ENCODE data around the gene ZNF552. TPM values are rescaled to one million over a fixed set of nuclear protein-coding genes. Genes with fewer than 3 reads are reported as not detected.
"Not testable (repeated sequence)": the region's sequence is repeated elsewhere in the genome, so short reads cannot be mapped to it uniquely, and the experiment has no call there.

The ZNF552 gene
- total and polyA plus RNA-seq, 2 experiments from 2014 or later: 12.9 to 26.7 TPM

DNA sequence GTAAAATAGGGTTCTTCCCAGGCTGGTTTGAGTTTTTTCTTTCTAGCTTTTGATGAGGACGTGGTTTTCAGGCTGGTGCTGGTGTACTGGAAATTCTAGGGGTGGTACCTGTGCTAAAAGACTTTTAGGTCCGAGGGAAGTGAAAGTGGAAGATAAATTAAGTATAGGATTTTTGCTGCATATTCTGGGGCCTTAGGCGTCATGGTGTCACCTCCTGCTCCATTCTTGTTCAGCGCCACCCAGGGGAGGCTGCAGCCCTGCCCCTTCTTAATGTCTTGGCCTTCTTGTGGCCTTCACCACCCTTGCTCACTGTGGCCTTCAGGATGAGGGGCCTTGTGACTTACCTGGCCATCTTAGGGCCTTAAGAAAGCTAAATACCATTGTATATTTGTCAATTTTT, 12.4 kb downstream of the ZNF552 start:
- DNase-seq (ENCODE audit: low spot score): no peak
- TF ChIP-seq EZH2 (IDR thresholded peaks at IDR 0.05; ENCODE audit: borderline replicate concordance): no peak
- no peak for TF ChIP-seq EZH2phosphoT487 (IDR thresholded peaks at IDR 0.05; ENCODE audit: low read depth, severe bottlenecking, unreplicated experiment)
- TF ChIP-seq, protein P1, sequence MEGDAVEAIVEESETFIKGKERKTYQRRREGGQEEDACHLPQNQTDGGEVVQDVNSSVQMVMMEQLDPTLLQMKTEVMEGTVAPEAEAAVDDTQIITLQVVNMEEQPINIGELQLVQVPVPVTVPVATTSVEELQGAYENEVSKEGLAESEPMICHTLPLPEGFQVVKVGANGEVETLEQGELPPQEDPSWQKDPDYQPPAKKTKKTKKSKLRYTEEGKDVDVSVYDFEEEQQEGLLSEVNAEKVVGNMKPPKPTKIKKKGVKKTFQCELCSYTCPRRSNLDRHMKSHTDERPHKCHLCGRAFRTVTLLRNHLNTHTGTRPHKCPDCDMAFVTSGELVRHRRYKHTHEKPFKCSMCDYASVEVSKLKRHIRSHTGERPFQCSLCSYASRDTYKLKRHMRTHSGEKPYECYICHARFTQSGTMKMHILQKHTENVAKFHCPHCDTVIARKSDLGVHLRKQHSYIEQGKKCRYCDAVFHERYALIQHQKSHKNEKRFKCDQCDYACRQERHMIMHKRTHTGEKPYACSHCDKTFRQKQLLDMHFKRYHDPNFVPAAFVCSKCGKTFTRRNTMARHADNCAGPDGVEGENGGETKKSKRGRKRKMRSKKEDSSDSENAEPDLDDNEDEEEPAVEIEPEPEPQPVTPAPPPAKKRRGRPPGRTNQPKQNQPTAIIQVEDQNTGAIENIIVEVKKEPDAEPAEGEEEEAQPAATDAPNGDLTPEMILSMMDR (IDR thresholded peaks at IDR 0.05; ENCODE audit: poor library complexity): no peak
- H3K9me3 ChIP-seq (ENCODE audit: low read depth): no peaks in the 10 kb centered on the region
- H4K20me1 ChIP-seq (ENCODE audit: insufficient read depth, poor library complexity, severe bottlenecking): no peaks in the 10 kb centered on the region
- WGBS (ENCODE audit: low lambda C conversion rate, missing lambda C conversion rate): 92% methylated on average over 4 of the region's 4 CpGs
- no peak overlapping the region for H2AFZ ChIP-seq
- H3K27ac ChIP-seq: no peak overlapping the region
- no peak overlapping the region for H3K4me2 ChIP-seq
- H3K36me3 ChIP-seq (replicated peaks; ENCODE audit: insufficient read depth, low read depth): no peaks in the 10 kb centered on the region
- no peak overlapping the region for H3K4me3 ChIP-seq
- peaks cover 18% of the 10 kb centered on the region for H3K4me1 ChIP-seq (ENCODE audit: insufficient read depth)
- no peaks in the 10 kb centered on the region for H3K9me2 ChIP-seq (replicated peaks; ENCODE audit: insufficient read depth)
- H3K79me2 ChIP-seq: peaks cover 53% of the 10 kb centered on the region
- no peaks in the 10 kb centered on the region for H3K27me3 ChIP-seq

DNA sequence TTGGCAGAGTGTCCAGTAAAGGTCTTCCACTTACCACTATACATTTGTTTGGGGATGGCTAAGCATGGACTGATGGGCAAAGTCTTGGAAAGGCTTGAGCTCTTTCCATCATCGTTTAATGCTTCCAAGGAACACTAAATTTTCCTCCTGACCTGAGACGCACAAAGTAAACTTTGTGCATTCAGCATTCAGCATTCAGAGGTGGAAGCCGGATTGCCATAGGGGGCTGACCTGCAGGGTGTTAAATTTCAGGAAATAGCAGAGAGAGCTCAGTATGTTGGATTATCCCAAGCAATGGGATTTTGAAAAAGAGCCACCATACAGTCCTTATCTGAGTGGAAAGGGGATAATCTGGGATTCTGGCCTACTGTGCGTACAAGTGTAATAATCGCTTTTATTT, 14.0 kb downstream of the ZNF552 start:
- peaks cover 50% of the 10 kb centered on the region for H3K79me2 ChIP-seq
- H3K36me3 ChIP-seq (replicated peaks; ENCODE audit: insufficient read depth, low read depth): no peaks in the 10 kb centered on the region
- H3K4me3 ChIP-seq: no peak overlapping the region
- H3K27me3 ChIP-seq: no peaks in the 10 kb centered on the region
- no peak for TF ChIP-seq EZH2 (IDR thresholded peaks at IDR 0.05; ENCODE audit: borderline replicate concordance)
- TF ChIP-seq, protein P1 (IDR thresholded peaks at IDR 0.05; ENCODE audit: poor library complexity): no peak
- TF ChIP-seq EZH2phosphoT487 (IDR thresholded peaks at IDR 0.05; ENCODE audit: low read depth, severe bottlenecking, unreplicated experiment): no peak
- no peak overlapping the region for H2AFZ ChIP-seq
- H3K9me2 ChIP-seq (replicated peaks; ENCODE audit: insufficient read depth): no peaks in the 10 kb centered on the region
- no peaks in the 10 kb centered on the region for H4K20me1 ChIP-seq (ENCODE audit: insufficient read depth, poor library complexity, severe bottlenecking)
- WGBS (ENCODE audit: low lambda C conversion rate, missing lambda C conversion rate): 45% methylated on average over 5 of the region's 5 CpGs
- no peaks in the 10 kb centered on the region for H3K9me3 ChIP-seq (ENCODE audit: low read depth)
- peaks cover 16% of the 10 kb centered on the region for H3K4me1 ChIP-seq (ENCODE audit: insufficient read depth)
- H3K27ac ChIP-seq: no peak overlapping the region
- no peak for DNase-seq (ENCODE audit: low spot score)
- no peak overlapping the region for H3K4me2 ChIP-seq

DNA sequence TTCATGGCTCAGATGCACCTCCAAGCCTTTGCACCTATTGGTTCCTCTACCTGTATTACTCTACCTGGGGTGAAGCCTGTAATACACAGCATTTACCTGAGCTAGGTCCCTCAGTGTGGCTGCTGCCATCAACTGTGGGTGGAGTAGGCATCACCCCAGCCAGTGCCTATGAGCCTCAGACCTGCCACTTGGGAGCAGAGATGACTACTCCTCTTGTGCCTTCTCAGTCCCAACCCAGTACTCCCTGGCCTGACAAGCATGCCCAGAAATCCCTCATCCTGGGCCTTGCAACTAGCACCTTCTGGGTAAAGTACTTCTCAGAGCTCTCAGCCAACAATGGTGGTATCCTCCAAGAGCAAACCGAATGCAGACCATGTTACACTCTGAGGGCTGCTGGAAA, 18.1 kb downstream of the ZNF552 start:
- DNase-seq (ENCODE audit: low spot score); H3K4me2 ChIP-seq; H3K4me1 ChIP-seq (ENCODE audit: insufficient read depth); H3K9me2 ChIP-seq (replicated peaks; ENCODE audit: insufficient read depth); H4K20me1 ChIP-seq (ENCODE audit: insufficient read depth, poor library complexity, severe bottlenecking); H3K36me3 ChIP-seq (replicated peaks; ENCODE audit: insufficient read depth, low read depth); H2AFZ ChIP-seq; H3K9me3 ChIP-seq (ENCODE audit: low read depth); H3K4me3 ChIP-seq; H3K27me3 ChIP-seq; H3K27ac ChIP-seq: not testable (repeated sequence)
- peaks cover 67% of the 10 kb centered on the region for H3K79me2 ChIP-seq
- 92% methylated on average over 1 of the region's 1 CpG for WGBS (ENCODE audit: low lambda C conversion rate, missing lambda C conversion rate)

DNA sequence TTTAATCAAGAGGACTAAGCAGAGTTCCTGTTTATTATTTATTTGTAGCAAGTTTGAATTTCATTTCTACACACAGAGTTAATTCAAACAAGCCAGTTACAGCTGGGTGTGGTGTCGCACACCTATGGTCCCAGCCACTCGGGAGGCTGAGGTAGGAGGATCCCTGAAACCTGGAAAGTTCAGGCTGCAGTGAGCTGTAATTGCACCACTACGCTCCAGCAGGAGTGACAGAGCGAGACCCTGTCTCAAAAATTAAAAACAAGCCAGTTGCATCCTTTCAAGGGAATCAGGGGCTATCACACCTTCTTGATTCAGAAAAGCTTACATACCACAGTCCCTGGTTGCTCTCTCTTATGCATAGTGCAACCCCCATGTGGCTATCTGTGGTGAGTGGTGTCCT, 25.4 kb downstream of the ZNF552 start:
- Histone ChIP-seq H3K36me3 (replicated peaks; ENCODE audit: insufficient read depth, low read depth) (no peaks in the 10 kb centered on the region), H3K27me3 (no peaks in the 10 kb centered on the region), H3K4me2 (no peak overlapping the region), H4K20me1 (ENCODE audit: insufficient read depth, poor library complexity, severe bottlenecking) (no peaks in the 10 kb centered on the region), H3K79me2 (peaks cover 70% of the 10 kb centered on the region), H2AFZ (no peak overlapping the region), H3K27ac (no peak overlapping the region), H3K9me3 (ENCODE audit: low read depth) (no peaks in the 10 kb centered on the region), H3K9me2 (replicated peaks; ENCODE audit: insufficient read depth) (no peaks in the 10 kb centered on the region), H3K4me1 (ENCODE audit: insufficient read depth) (no peaks in the 10 kb centered on the region), H3K4me3 (no peak overlapping the region)
- WGBS (ENCODE audit: low lambda C conversion rate, missing lambda C conversion rate): 99% methylated on average over 4 of the region's 4 CpGs
- no peak for DNase-seq (ENCODE audit: low spot score)
- no peak for TF ChIP-seq EZH2phosphoT487 (IDR thresholded peaks at IDR 0.05; ENCODE audit: low read depth, severe bottlenecking, unreplicated experiment)
- TF ChIP-seq, protein P1 (IDR thresholded peaks at IDR 0.05; ENCODE audit: poor library complexity): no peak
- TF ChIP-seq EZH2 (IDR thresholded peaks at IDR 0.05; ENCODE audit: borderline replicate concordance): no peak

Measured in hepatocyte (in vitro differentiated cells).